Kidney (tissue), 14 donors: ENCODE measurements around the gene ADAMTS17. TPM values are rescaled to one million over a fixed set of nuclear protein-coding genes. Genes with fewer than 3 reads are reported as not detected.

Experiments
- DNase-seq, 5 donors: peaks; one replicate each; pipeline ENCODE4 v3.0.0-alpha.2; 2013 to 2020
- FAIRE-seq: peaks from 2 replicates; lab custom pipeline; 2012; peaks lifted over from hg19 to GRCh38; lab: Jason Lieb, UNC
- H3K27ac ChIP-seq, 2 donors: one replicate each; pipeline ENCODE4 v1.7.0; 2013; ENCODE audit warnings: low read depth in 2 of 2, low read length in 2 of 2, inconsistent platforms in 1 of 2
- H3K27me3 ChIP-seq: one replicate; pipeline ENCODE4 v1.7.1; 2013; ENCODE audit warnings: low read length, inconsistent platforms; ENCODE audit not compliant: control insufficient read depth, insufficient read depth
- H3K36me3 ChIP-seq, 3 donors: one replicate each; pipeline versions ENCODE4 v1.7.0 to v1.7.1; 2013; ENCODE audit warnings: low read length in 3 of 3, control low read depth in 1 of 3, inconsistent platforms in 1 of 3; ENCODE audit not compliant: insufficient read depth in 3 of 3, control insufficient read depth in 2 of 3
- H3K4me1 ChIP-seq, 3 donors: one replicate each; pipeline versions ENCODE4 v1.7.0 to v1.7.1; 2013; ENCODE audit warnings: low read length in 3 of 3, inconsistent platforms in 1 of 3, low read depth in 1 of 3; ENCODE audit not compliant: control insufficient read depth in 2 of 3, insufficient read depth in 2 of 3
- H3K4me3 ChIP-seq, 3 donors: one replicate each; pipeline versions ENCODE4 v1.7.0 to v1.8.1; 2013; ENCODE audit warnings: low read length in 3 of 3, control low read depth in 1 of 3, inconsistent platforms in 1 of 3
- H3K9ac ChIP-seq, 3 donors: one replicate each; pipeline versions ENCODE4 v1.7.0 to v1.7.1; 2013; ENCODE audit warnings: low read length in 3 of 3, control low read depth in 1 of 3, inconsistent platforms in 1 of 3
- H3K9me3 ChIP-seq, 3 donors: one replicate each; pipeline versions ENCODE4 v1.7.0 to v1.7.1; 2013; ENCODE audit warnings: low read length in 3 of 3, control low read depth in 1 of 3, inconsistent platforms in 1 of 3; ENCODE audit not compliant: control insufficient read depth in 2 of 3, insufficient read depth in 1 of 3
- CTCF ChIP-seq: IDR thresholded peaks from 3 replicates; pipeline ENCODE4 v1.5.1; 2012; ENCODE audit warnings: mild to moderate bottlenecking, moderate library complexity, borderline replicate concordance; ENCODE audit not compliant: insufficient read depth; ENCODE audit errors: extremely low read depth
- intact Hi-C: fragments of 100-400 bp; cut with DNase I; formaldehyde crosslinking; loops from one replicate; pipeline ENCODE4 v1.11.1; 2022
- polyA plus RNA-seq: library from polyadenylated mRNA; stranded (reverse); fragments of 350-450 nt; fragmentation: Illumina TruSeq; extraction: RNeasy Lipid Tissue Mini Kit (QIAGEN cat#74804); gene quantifications from one replicate; pipeline ENCODE4 v1.2.3, GENCODE V29; 2014; ENCODE audit warnings: low read depth, low replicate concordance; ENCODE audit not compliant: insufficient read depth
- total RNA-seq: library from RNA; stranded (reverse); fragmentation: NEBNext Ultra II Directional; extraction: Animal tissue kit (Norgen Biotek cat#: 25700); gene quantifications from one replicate; pipeline ENCODE4 v1.2.1, GENCODE V29; 2021
- donor health status: control.
- donor health status: control.
- donor health status: control.
- donor health status: control.
- donor health status: control.
- donor health status: DM: yes; HTN: yes; CAD: no.
- donor health status: Normal renal cell carcinoma (clear cell type).

ADAMTS17 gene
- total and polyA plus RNA-seq, 2 donors from 2014 or later, result 1.7 to 2.2 TPM

- Histone ChIP-seq H3K27me3 (no peaks in the 10 kb centered on the region), H3K36me3 (no peaks in the 10 kb centered on the region), H3K27ac (no peak overlapping the region), H3K9me3 (peaks cover 0 to 18% (median 0%) of the 10 kb centered on the region in 3 donors), H3K4me1 (peaks cover 0 to 2% (median 0%) of the 10 kb centered on the region in 3 donors), H3K9ac (no peak overlapping the region), H3K4me3 (no peak overlapping the region)
- no peak for TF ChIP-seq CTCF
- intact Hi-C loops, result no loop called here
- no peak for FAIRE-seq
- DNase-seq, result no peak
These were observed 173.0 kb downstream of the ADAMTS17 start for GRCh38 chr15:100168787-100169186.

GRCh38 chr15:100167884-100168375, 173.8 kb downstream of the ADAMTS17 start:
- H3K4me3 ChIP-seq, result no peak overlapping the region
- DNase-seq (peak in 1 of 5 donors; percentile 15), FAIRE-seq (no peak)
- peaks cover 0 to 11% (median 0%) of the 10 kb centered on the region in 3 donors for H3K9me3 ChIP-seq
- H3K27me3 ChIP-seq, result no peaks in the 10 kb centered on the region
- no peak overlapping the region for H3K27ac ChIP-seq
- intact Hi-C loops, result no loop called here
- H3K4me1 ChIP-seq, result peaks cover 0 to 2% (median 0%) of the 10 kb centered on the region in 3 donors
- no peaks in the 10 kb centered on the region for H3K36me3 ChIP-seq
- no peak for TF ChIP-seq CTCF
- no peak overlapping the region for H3K9ac ChIP-seq

GRCh38 chr15:100166313-100166712, 175.5 kb downstream of the ADAMTS17 start:
- Histone ChIP-seq H3K4me3 (no peak overlapping the region), H3K27me3 (no peaks in the 10 kb centered on the region), H3K36me3 (no peaks in the 10 kb centered on the region), H3K27ac (no peak overlapping the region), H3K4me1 (peaks cover 0 to 2% (median 0%) of the 10 kb centered on the region in 3 donors), H3K9me3 (no peaks in the 10 kb centered on the region), H3K9ac (no peak overlapping the region)
- DNase-seq (no peak), FAIRE-seq (no peak)
- intact Hi-C loops, result no loop called here
- no peak for TF ChIP-seq CTCF

- Histone ChIP-seq H3K9me3 (no peaks in the 10 kb centered on the region), H3K4me3 (no peak overlapping the region), H3K27me3 (no peaks in the 10 kb centered on the region), H3K4me1 (peaks cover 0 to 2% (median 0%) of the 10 kb centered on the region in 3 donors), H3K9ac (no peak overlapping the region), H3K27ac (no peak overlapping the region), H3K36me3 (no peaks in the 10 kb centered on the region)
- TF ChIP-seq CTCF, result no peak
- intact Hi-C loops, result no loop called here
- DNase-seq (no peak), FAIRE-seq (no peak)
These were observed 177.8 kb downstream of the ADAMTS17 start for GRCh38 chr15:100163961-100164360.
